Body of pancreas (tissue), 4 donors: ENCODE results near the gene GPR161. TPM values are rescaled to one million over a fixed set of nuclear protein-coding genes. Genes with fewer than 3 reads are reported as not detected.

Source experiments
- ATAC-seq: fragments of 150-250 bp; one replicate; pipeline ENCODE4 v1.9.1; 2016
- DNase-seq, 4 donors: peaks; one replicate each; pipeline ENCODE4 v3.0.0-alpha.2; 2019
- H3K27ac ChIP-seq, 4 donors: fragments of 200-600 bp; sonication (generic); 1 replicate in 3 of 4; 2 replicates in 1 of 4; pipeline versions ENCODE4 v1.5.1 to v1.6.1; 2016 to 2019; ENCODE audit warnings: mild to moderate bottlenecking in 1 of 4, mixed read lengths in 1 of 4, moderate library complexity in 1 of 4
- H3K27me3 ChIP-seq, 2 donors: fragments of 200-600 bp; sonication (generic); one replicate each; pipeline ENCODE4 v1.6.0; 2016; ENCODE audit warnings: mild to moderate bottlenecking in 1 of 2
- H3K36me3 ChIP-seq, 2 donors: fragments of 200-600 bp; sonication (generic); replicated peaks in 1 of 2; 2 replicates each; pipeline ENCODE4 v1.5.1; 2016; ENCODE audit warnings: low read depth in 2 of 2; ENCODE audit not compliant: insufficient read depth in 1 of 2
- H3K4me1 ChIP-seq: fragments of 200-600 bp; sonication (generic); one replicate; pipeline ENCODE4 v1.6.0; 2016
- H3K4me3 ChIP-seq, 2 donors: fragments of 200-600 bp; sonication (generic); 1 replicate in 1 of 2; 2 replicates in 1 of 2; pipeline ENCODE4 v1.5.1; 2016 to 2019
- H3K9me3 ChIP-seq, 3 donors: fragments of 200-600 bp; sonication (generic); 1 replicate in 2 of 3; 2 replicates in 1 of 3; pipeline ENCODE4 v1.5.1; 2016
- POLR2A ChIP-seq, 3 donors: fragments of 450-650 bp; IDR thresholded peaks; one replicate each; pipeline ENCODE4 v1.6.1; 2016; ENCODE audit warnings: antibody characterized with exemption in 3 of 3, mild to moderate bottlenecking in 2 of 3
- WGBS, 2 donors: methylation state at CpG; one replicate each; pipeline ENCODE4 v1.1.5; 2017; 5-methylcytosine and 5-hydroxymethylcytosine counted together
- intact Hi-C: fragments of 100-400 bp; cut with DNase I; formaldehyde crosslinking; loops from one replicate; pipeline ENCODE4 v1.15.1; 2023
- total RNA-seq, 2 donors: library from RNA; depleted of rRNA; stranded (reverse); fragments of >200 nt; gene quantifications; one replicate each; pipeline ENCODE4 v1.1.0, GENCODE V29; 2016
- TF ChIP-seq, protein P1 (sequence below), 7 experiments: fragments of 450-650 bp in 4 of 7; fragments of 200-600 bp in 3 of 7; sonication (generic) in 3 of 7; IDR thresholded peaks; one replicate each; pipeline ENCODE4 v1.5.1; 2016 to 2019; ENCODE audit warnings: antibody characterized with exemption in 7 of 7

GPR161 gene
- total RNA-seq, 2 donors from 2014 or later = 2.6 to 6.5 TPM

DNA sequence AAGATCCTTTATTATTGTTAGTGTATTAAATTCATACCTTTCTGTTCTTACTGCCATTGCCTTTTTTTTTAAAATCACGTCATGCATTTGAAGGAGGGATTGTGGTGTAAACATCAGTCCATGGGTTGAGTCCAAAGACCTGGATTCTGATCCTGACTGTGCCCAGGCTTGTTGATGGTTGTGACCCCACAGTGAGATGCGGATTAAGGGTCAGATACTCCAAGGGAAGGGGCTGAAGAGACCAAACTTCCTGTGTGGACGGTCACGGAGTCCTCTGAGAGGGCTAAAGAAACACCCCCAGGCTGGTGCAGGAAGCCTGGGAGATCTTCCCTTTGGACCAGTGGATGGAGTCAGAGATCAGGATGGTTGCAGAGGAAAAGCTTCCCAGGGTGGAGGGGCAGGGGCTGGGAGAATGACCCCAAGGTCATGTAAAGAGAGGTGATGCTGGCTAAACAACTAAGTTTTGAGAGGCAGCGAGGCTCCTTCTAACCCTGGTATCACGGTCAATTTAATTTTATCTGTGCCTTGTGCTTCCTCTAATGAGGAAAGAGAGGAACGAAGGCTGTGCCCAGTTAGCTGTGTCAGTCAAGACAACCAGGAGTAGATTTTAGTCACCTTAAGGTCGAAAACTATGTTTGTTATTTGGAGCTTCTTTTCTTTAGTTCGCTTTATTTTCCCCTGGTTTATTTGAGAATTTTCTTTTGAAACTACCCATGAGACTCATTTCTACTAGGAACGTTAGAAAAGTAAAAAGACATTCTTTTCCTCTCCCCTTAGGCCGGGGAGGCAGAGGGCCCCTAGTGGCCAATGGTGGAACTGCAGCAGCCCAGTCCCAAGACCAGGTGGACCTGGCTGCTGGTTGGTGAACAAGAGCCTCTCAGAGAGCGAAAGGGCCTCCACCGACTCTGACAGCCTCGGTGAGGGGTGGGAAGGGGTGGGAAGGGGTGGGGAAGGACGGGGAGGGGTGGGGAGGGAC is 8.7 kb upstream of the GPR161 start:
- Histone ChIP-seq H3K4me1 (no peaks in the 10 kb centered on the region), H3K27me3 (no peaks in the 10 kb centered on the region), H3K27ac (no peak overlapping the region), H3K9me3 (no peaks in the 10 kb centered on the region), H3K4me3 (no peak overlapping the region), H3K36me3 (no peaks in the 10 kb centered on the region)
- intact Hi-C loops = no loop called here
- TF ChIP-seq, protein P1, sequence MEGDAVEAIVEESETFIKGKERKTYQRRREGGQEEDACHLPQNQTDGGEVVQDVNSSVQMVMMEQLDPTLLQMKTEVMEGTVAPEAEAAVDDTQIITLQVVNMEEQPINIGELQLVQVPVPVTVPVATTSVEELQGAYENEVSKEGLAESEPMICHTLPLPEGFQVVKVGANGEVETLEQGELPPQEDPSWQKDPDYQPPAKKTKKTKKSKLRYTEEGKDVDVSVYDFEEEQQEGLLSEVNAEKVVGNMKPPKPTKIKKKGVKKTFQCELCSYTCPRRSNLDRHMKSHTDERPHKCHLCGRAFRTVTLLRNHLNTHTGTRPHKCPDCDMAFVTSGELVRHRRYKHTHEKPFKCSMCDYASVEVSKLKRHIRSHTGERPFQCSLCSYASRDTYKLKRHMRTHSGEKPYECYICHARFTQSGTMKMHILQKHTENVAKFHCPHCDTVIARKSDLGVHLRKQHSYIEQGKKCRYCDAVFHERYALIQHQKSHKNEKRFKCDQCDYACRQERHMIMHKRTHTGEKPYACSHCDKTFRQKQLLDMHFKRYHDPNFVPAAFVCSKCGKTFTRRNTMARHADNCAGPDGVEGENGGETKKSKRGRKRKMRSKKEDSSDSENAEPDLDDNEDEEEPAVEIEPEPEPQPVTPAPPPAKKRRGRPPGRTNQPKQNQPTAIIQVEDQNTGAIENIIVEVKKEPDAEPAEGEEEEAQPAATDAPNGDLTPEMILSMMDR (IDR thresholded peaks at IDR 0.05) = peak; percentile 84 to 100 (median 93)
- no peak for TF ChIP-seq POLR2A (IDR thresholded peaks at IDR 0.05)
- DNase-seq (peak; percentile 86 to 90 (median 88)), ATAC-seq (peak; percentile 98)
- 23 to 25% methylated on average over 15 of the region's 15 CpGs for WGBS, 2 donors

DNA sequence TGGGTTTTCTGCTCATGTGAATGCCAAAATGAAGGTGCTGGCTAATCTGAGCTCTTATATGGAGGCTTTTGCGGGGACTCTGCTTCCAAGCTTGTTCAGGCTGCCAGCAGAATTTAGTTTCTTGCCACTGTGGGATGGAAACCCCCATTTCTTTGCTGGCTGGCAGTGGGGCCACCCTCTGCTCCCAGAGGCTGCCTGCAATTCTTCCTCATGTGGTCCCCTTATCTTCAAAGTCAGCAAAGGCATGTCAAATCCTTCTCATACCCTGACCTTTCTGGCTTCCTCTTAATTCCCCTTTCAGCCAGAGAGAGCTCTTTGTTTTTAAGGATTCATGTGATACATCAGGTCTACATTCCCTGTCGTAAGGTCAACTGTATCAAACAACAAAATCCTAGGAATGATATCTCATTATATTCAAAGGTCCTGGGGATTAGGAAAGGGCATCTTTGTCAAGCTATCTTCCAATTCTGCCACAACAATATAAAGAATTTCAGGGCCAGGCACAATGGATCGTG is 5.2 kb upstream of the GPR161 start:
- Histone ChIP-seq H3K4me3 (no peak overlapping the region), H3K27me3 (no peaks in the 10 kb centered on the region), H3K9me3 (no peaks in the 10 kb centered on the region), H3K27ac (no peak overlapping the region), H3K4me1 (no peaks in the 10 kb centered on the region), H3K36me3 (no peaks in the 10 kb centered on the region)
- TF ChIP-seq, protein P1 (IDR thresholded peaks at IDR 0.05) = no peak
- no peak for TF ChIP-seq POLR2A (IDR thresholded peaks at IDR 0.05)
- 86% methylated on average over 3 of the region's 3 CpGs for WGBS, 2 donors
- ATAC-seq (no peak), DNase-seq (no peak)
- intact Hi-C loops = no loop called here

DNA sequence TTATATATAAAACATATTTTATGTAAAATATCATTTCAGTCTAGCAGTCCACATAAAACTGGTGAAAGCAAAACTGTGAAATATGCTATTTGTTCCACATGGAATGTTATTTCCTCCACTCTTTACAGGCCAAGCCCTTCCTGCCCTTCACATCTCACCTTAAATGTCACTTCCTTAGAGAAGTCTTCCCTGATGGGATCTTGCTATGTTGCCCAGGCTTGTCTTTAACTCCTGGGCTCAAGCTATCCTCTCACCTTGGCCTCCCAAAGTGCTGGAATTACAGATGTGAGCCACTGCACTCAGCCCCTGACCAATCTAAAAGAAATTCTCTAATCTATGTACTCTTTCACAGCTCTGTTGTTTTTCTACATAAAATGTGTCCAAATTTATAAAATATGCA is 2.3 kb upstream of the GPR161 start:
- Histone ChIP-seq H3K27me3 (no peaks in the 10 kb centered on the region), H3K4me3 (no peak overlapping the region), H3K27ac (no peak overlapping the region), H3K36me3 (no peaks in the 10 kb centered on the region), H3K9me3 (no peaks in the 10 kb centered on the region), H3K4me1 (peaks cover 16% of the 10 kb centered on the region)
- no peak for ATAC-seq
- intact Hi-C loops = no loop called here
- TF ChIP-seq, protein P1 (IDR thresholded peaks at IDR 0.05) = no peak
- TF ChIP-seq POLR2A (IDR thresholded peaks at IDR 0.05) = no peak
- DNase-seq = no peak

DNA sequence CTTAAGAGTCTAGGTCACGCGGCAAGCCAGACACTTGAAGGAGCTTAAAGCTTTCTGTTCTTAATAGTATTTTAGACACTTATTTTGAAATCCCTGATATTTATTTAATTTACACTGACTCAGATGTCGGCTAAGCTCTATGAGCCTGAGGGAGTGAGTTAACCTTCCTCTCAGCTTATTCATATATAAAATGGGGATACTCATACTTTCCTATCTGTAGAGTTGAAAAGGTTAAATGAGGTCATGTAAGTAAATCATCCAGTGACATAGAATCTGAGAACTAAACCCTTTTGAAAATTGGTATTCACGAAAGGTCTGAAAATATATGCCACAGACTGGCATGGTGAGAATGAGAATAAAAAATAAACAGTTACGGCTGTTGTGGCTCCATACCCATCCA is 1.4 kb upstream of the GPR161 start:
- peak overlapping the region in 1 of 4 donors; percentile 89 for H3K27ac ChIP-seq
- no peak for DNase-seq
- no peak overlapping the region for H3K4me3 ChIP-seq
- ATAC-seq = no peak
- H3K27me3 ChIP-seq = no peaks in the 10 kb centered on the region
- no peaks in the 10 kb centered on the region for H3K36me3 ChIP-seq
- no peaks in the 10 kb centered on the region for H3K9me3 ChIP-seq
- TF ChIP-seq, protein P1 (IDR thresholded peaks at IDR 0.05) = no peak
- no peak for TF ChIP-seq POLR2A (IDR thresholded peaks at IDR 0.05)
- 86 to 89% methylated on average over 5 of the region's 5 CpGs for WGBS, 2 donors
- intact Hi-C loops = no loop called here
- H3K4me1 ChIP-seq = peaks cover 16% of the 10 kb centered on the region
